T47D (cell line): ENCODE measurements around the gene BBS9.
"Not testable (repeated sequence)": the region's sequence is repeated elsewhere in the genome, so short reads cannot be mapped to it uniquely, and the experiment has no call there.

Experiments used
- DNase-seq, 2 experiments: peaks; one replicate each; pipeline versions ENCODE4 v3.0.0 to v3.0.0-alpha.2; 2011 to 2012; ENCODE audit warnings: low read depth in 1 of 2, low spot score in 1 of 2
- JUND ChIP-seq: IDR thresholded peaks from 2 replicates; pipeline ENCODE4 v1.6.1; 2012; ENCODE audit warnings: low read depth
- in situ Hi-C: cut with HindIII; loops from 2 replicates; pipeline ENCODE4 v1.10.0; 2016; ENCODE audit warnings: low sequenced_read_pairs, low pct_unique_long_range_greater_than_20kb

Gene BBS9

DNA sequence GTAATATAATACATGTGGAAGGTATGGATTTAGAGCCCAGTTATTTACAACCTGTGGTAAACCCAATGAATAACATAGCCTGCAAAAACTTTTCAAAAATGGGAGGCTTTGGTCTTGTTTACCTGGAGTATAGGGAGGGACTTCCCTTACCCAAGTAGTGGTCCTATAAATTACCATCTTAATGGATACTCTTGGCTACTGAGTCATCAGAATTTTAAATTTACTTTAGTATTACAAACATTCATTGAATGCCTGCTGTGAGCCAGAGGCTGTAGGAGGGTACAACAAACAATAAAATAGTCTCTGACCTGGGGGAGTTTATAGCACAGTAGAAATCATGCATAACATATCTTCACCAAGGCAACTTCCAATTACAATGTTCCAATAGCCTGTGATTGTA, 365.1 kb downstream of the BBS9 start:
- no peak; the same call in 1 of the 2 replicates for TF ChIP-seq JUND
- in situ Hi-C loops: no loop called here
- DNase-seq: peak; percentile 18 to 55

DNA sequence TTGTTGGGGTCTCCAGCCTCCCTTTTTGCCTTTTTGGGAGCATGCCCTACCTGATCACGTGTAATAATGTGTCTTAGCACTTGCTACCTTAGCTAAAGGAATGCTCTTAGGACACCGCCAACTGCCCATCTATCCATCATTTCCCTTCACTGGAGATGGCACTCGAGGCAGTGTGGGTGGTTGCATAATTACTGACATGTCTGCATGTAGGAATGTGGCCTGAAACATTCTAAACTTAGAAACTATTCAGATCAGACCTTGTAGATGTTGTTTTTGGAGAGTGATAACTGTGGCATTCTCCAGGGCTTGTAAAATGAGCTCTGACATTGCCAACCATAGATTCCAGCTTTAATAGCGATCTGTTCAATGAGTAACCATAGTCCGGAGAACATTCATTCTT, 365.8 kb downstream of the BBS9 start:
- DNase-seq: peak in 1 of 2 experiments; percentile 30
- no peak for TF ChIP-seq JUND
- in situ Hi-C loops: no loop called here

DNA sequence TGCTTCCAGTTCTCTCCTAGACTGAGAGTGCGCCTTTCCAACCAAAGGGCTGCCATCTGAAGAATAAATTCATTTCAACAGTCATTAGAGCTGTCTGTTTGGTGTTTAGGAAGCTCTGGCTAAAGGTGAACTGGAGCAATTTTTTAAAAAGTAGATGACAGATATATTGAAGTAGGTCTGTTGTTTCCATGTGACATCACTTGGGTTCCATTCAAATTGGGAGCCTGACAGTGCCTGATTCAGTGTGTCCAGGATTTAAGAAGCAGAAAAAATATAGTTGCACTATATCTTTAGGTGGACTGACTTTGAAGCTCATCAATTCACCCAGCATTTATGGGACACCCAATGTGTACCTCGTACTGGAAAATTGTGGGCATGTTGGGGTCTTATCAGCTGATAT, 367.7 kb downstream of the BBS9 start:
- no peak for DNase-seq
- in situ Hi-C loops: no loop called here
- no peak for TF ChIP-seq JUND

DNA sequence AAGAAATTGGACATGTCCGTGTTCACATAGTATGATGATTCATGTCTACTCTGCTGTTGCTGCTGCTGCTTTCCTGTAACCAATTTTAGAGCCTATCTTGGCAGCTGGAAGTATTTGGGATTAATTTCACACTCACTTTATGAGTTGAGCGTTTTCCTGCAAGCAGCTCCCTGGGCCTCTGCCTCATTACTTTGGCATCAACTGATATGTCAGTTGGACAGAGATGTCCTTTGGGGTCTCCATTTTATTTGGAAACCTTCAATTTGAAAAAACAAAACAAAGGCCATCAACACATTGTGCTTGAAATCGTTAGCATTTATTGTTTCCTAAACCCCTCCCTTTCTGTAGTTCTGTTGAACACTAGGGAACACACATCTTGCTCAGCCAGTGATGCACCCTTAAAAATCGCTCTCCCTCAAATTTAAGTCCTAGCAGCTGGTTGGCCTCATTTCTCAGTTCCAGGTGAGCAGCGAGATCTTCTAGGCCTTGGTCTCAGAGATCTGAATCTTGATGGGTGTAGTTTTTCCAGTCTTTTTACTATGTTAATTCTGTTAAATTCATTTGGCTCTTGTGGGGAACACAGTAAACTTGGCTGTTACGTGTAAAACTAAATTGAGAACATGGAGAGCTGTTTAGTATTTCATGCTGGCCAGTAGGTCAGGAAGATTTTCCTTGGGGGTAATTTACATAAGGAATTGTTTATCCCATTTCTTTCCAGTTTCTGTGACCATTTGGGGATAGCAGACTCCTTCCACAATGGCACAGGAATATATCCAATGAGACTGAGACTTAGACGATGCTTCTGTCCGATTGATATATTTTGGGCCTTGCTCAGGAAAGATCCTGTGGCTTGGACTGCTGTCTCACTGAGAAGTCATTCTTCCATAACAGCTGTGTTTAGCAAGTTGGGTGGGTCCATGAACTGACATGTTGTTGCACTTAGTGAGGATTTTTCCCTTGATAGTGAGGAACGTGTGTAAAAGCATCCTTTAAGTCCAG, 371.6 kb downstream of the BBS9 start:
- no peak for TF ChIP-seq JUND
- in situ Hi-C loops: no loop called here
- DNase-seq: no peak

DNA sequence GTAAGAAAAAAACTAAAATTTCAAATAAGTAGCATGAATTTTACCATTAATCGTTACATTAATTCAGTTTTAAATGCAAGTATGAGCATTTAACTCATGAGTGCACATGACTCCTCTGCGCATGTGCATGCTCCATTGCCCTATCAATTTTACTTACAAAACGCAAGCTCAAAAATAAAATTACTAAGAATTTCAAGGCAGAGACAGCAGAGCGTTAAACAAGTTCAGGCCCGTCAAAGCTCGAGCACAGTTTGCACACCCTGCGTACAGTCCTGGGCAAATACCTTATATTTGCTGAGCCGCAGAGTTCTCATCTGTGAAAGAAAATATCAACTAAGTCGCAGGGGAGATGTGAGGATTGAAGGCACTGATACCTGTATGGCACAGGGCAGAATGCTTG, 373.6 kb downstream of the BBS9 start:
- in situ Hi-C loops: no loop called here
- peak in 1 of 2 experiments; percentile 30 for DNase-seq
- no peak for TF ChIP-seq JUND

DNA sequence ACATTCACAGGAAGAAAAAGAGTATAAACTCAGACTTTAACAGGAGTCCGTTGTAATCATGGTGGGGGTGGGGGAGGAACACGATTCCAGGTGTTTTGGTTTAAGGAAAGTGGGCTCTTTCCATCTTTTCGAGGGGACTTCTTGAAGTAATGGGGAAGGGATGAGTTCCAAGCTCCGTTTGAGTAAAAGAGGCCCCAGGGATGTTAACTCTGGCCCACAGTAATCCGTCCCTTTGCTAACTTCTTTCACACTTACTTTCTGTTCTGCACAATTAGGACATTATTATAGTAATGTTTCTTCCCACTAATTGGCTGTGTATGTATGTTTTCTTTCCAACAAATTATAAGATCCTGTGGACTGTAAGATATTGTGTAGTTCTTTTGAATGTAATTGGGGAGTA, 374.4 kb downstream of the BBS9 start:
- no peak for DNase-seq
- in situ Hi-C loops: no loop called here
- no peak for TF ChIP-seq JUND

DNA sequence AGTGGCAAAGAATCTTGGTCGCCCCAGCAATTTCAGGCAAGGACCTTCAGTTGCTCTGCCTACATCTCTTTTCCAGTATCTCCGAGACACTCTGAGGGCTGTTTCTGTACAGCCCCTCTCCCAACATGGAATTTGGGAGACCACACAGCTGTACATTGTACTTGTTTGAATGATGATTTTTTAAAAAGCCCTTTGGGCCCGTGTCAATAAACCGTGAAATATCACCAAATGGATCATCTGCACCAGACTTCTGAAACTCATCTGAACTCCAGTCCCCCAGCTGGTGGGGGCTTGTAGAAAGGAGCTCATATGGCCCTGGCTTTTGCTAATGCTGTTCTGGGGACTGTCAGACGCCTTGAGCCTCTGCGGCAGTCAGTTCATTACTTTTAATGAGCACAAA, 374.9 kb downstream of the BBS9 start:
- DNase-seq: no peak
- TF ChIP-seq JUND: no peak
- in situ Hi-C loops: no loop called here

DNA sequence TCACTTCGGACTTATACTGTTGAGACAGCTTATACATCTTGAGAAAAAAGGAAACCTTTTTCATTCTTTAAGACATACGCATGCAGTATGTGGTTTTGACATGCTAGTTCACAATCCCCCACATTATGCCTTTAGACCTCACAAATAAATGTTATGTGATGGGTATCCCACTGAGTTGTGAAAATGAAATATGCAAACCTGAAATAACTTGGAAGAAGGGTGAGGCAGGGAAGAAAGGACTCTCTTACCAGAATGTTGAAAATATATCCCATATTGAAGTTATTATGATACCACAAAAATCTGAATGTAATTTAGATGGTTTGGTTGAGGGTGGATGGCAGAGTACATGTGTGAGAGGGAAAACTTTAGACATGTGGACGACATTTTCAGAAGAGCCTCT, 379.8 kb downstream of the BBS9 start:
- DNase-seq: no peak
- in situ Hi-C loops: no loop called here

DNA sequence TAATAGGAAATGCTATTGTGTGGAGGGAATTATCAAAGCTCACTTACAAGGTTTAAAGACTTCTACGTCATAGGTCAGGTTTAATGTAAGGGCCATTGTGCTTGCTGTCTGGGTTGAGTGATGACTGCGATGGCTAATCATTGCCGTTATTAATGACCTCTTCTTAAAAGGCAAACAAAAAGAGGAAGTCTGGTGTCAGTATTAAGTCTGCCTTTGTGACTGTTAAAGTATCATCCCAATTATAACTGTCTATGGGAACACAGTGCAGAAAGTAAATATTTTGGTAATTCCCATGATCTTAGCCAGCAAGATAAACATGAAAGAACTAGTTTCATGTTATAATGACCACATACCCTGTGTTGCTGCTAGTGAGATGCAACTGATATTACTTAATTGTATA, 382.4 kb downstream of the BBS9 start:
- in situ Hi-C loops: no loop called here
- no peak for DNase-seq
- no peak for TF ChIP-seq JUND

More for the DNA sequence above, 379.8 kb downstream of the BBS9 start:
- no peak for TF ChIP-seq JUND

DNA sequence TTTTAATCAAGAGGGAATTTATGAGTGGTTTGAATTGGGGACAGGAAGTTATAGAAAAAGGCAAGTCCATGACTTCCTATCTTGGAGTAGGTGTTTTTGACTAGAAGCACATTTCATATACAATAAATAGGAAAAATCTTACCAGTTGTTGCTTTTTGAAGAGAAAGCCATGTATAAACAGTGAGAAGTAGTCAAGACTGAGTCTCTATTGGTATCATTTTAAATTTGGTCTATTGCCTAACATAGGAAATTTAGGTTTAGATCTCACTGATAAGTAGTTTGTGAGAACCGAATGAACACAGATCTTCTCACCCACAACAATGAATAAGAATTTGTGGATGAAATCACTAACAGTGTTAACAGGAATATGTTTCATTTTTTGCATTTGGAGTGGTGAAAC, 387.2 kb downstream of the BBS9 start:
- in situ Hi-C loops: no loop called here
- no peak for DNase-seq
- no peak for TF ChIP-seq JUND

DNA sequence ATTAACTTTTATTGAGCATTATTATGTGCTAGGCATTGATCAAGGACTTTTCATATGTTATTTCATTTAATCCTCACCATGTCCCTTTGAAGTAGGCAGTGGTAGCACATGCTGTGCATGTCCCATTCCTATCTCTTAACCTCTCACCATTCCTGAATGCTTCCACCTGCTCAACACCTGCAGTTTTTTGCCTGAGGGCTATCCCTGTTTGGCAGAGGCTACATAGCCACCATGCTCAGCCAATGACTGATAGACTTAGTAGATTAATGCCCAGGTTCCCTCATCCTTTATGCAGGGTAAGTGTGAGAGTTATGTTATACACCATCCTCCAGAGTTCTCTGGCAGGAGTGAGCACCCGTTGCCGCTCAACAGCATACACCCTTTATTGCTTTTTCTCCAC, 387.8 kb downstream of the BBS9 start:
- no peak for TF ChIP-seq JUND
- no peak for DNase-seq
- in situ Hi-C loops: no loop called here

DNA sequence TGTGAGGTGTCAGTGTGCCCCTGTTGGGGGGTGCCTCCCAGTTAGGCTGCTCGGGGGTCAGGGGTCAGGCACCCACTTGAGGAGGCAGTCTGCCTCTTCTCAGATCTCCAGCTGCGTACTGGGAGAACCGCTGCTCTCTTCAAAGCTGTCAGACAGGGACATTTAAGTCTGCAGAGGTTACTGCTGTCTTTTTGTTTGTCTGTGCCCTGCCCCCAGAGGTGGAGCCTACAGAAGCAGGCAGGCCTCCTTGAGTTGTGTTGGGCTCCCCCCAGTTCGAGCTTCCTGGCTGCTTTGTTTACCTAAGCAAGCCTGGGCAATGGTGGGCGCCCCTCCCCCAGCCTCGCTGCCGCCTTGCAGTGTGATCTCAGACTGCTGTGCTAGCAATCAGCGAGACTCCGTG, 397.6 kb downstream of the BBS9 start:
- in situ Hi-C loops, DNase-seq: not testable (repeated sequence)

DNA sequence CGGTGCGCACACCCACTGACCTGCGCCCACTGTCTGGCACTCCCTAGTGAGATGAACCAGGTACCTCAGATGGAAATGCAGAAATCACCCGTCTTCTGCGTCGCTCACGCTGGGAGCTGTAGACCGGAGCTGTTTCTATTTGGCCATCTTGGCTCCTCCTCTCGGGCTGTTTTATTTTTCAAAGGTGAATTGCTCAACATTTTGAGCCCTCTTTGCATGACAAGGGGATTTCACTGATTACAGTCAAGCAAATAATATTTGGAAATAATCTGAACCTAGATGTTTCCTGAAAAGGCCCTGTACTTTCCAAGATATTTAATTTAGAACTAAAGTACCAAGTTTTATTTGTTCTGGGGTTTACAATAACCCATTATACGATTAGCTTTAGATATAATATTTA, 398.2 kb downstream of the BBS9 start:
- DNase-seq, in situ Hi-C loops: not testable (repeated sequence)

DNA sequence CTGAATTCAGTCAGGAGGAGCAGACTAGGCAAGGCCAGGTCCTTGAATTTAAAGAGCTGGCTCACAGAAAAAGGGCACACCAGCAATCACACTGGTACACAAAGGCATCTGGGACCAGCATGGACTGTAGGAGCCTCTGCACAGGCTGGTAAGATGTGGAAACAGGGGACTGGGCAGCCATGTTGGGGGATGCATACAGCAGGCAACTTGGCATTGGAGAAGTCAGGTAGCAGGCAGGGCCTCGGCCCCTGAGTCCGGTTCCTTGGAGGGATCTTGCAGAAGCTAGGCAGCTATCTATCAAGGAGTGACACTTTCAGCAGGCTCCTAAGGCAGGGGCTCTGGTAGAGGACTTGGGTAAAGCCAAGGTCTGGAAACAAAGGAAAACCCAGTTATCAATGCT, 399.7 kb downstream of the BBS9 start:
- in situ Hi-C loops: no loop called here
- no peak for DNase-seq
- no peak for TF ChIP-seq JUND
